HCT116 (cell line): ENCODE data around the gene RND2. TPM values are rescaled to one million over a fixed set of nuclear protein-coding genes. Genes with fewer than 3 reads are reported as not detected.

Experiments
- ATAC-seq: fragments of 200-7000 bp; cut with Tn5 transposase; 2 replicates; pipeline ENCODE4 v1.9.1; 2020; ENCODE audit warnings: mild to moderate bottlenecking, moderate library complexity
- BruUV-seq: library from RNA; stranded (reverse); fragments of 400-500 nt; replicated peaks from 2 replicates; lab custom pipeline; 2021; lab: Mats Ljungman, UMichigan
- CTCF ChIA-PET: fragments of 300-600 bp; sonication (Branson Sonifier 250); formaldehyde crosslinking; loops from one replicate; lab custom pipeline; 2021; ENCODE audit warnings: antibody characterized with exemption; lab: Charles Lee
- POLR2A ChIA-PET: fragments of 300-600, 350-600 bp; sonication (Branson Sonifier 250); formaldehyde crosslinking; loops from one replicate; lab custom pipeline; 2021; ENCODE audit warnings: antibody characterized with exemption; lab: Charles Lee
- RAD21 ChIA-PET, 2 experiments: fragments of 300-600 bp; sonication (Branson Sonifier 250); formaldehyde crosslinking; loops; one replicate each; lab custom pipeline; 2023; ENCODE audit warnings: low total read pairs in 2 of 2; ENCODE audit not compliant: uncharacterized antibody in 2 of 2, unreplicated experiment in 2 of 2, low non-redundant PET in 1 of 2; lab: Charles Lee
- DNase-seq: peaks from one replicate; pipeline ENCODE4 v3.0.0-alpha.2; 2010; ENCODE audit warnings: low read depth, low spot score
- H2AFZ ChIP-seq: fragments of 200-600 bp; shearing (Covaris generic), sonication (generic); 2 replicates; pipeline ENCODE4 v1.6.1; 2017; ENCODE audit warnings: low read depth, mixed run types, mixed read lengths, antibody characterized with exemption, low read length; ENCODE audit not compliant: poor library complexity, severe bottlenecking
- H3K27ac ChIP-seq: 2 replicates; pipeline ENCODE4 v1.5.1; 2012; ENCODE audit warnings: low read depth, low read length
- H3K27me3 ChIP-seq: fragments of 200-600 bp; sonication (generic); 2 replicates; pipeline ENCODE4 v1.6.1; 2016; ENCODE audit warnings: mixed run types, low read length, mixed read lengths; ENCODE audit not compliant: insufficient read depth
- H3K36me3 ChIP-seq, 2 experiments: fragments of 200-500 bp in 1 of 2; fragments of 200-600 bp in 1 of 2; sonication (Bioruptor generic) in 1 of 2; sonication (generic) in 1 of 2; 2 replicates each; pipeline versions ENCODE4 v1.5.1 to v1.6.1; 2014 to 2016; ENCODE audit warnings: low read length in 2 of 2, inconsistent platforms in 1 of 2, mixed read lengths in 1 of 2, mixed run types in 1 of 2; ENCODE audit not compliant: insufficient read depth in 2 of 2, control insufficient read depth in 1 of 2
- H3K4me1 ChIP-seq, 2 experiments: fragments of 200-600 bp in 1 of 2; sonication (generic) in 1 of 2; 2 replicates each; pipeline versions ENCODE4 v1.5.1 to v1.6.1; 2012 to 2017; ENCODE audit warnings: low read length in 2 of 2, inconsistent platforms in 1 of 2, mild to moderate bottlenecking in 1 of 2, mixed read lengths in 1 of 2, mixed run types in 1 of 2, moderate library complexity in 1 of 2; ENCODE audit not compliant: insufficient read depth in 2 of 2, control insufficient read depth in 1 of 2
- H3K4me2 ChIP-seq: fragments of 200-600 bp; sonication (generic); 2 replicates; pipeline ENCODE4 v1.6.1; 2017; ENCODE audit warnings: mixed run types, low read length, mixed read lengths
- H3K4me3 ChIP-seq, 2 experiments: fragments of 200-600 bp in 1 of 2; sonication (generic) in 1 of 2; replicated peaks in 1 of 2; 2 replicates each; pipeline ENCODE4 v1.5.1; 2011 to 2016; ENCODE audit warnings: low read length in 2 of 2, control low read depth in 1 of 2, low read depth in 1 of 2, mild to moderate bottlenecking in 1 of 2, mixed read lengths in 1 of 2, mixed run types in 1 of 2
- H3K79me2 ChIP-seq: fragments of 200-600 bp; sonication (generic); 2 replicates; pipeline ENCODE4 v1.6.1; 2017; ENCODE audit warnings: mild to moderate bottlenecking, mixed run types, low read length, moderate library complexity, mixed read lengths; ENCODE audit not compliant: insufficient read depth
- H3K9ac ChIP-seq: fragments of 200-600 bp; sonication (generic); 2 replicates; pipeline ENCODE4 v1.6.1; 2016; ENCODE audit warnings: low read length, mixed read lengths
- H3K9me2 ChIP-seq: fragments of 200-600 bp; sonication (generic), shearing (Covaris generic); 2 replicates; pipeline ENCODE4 v1.6.1; 2017; ENCODE audit warnings: mixed run types, mild to moderate bottlenecking, moderate library complexity; ENCODE audit not compliant: insufficient read depth
- H3K9me3 ChIP-seq, 2 experiments: fragments of 200-500 bp in 1 of 2; fragments of 200-600 bp in 1 of 2; sonication (Bioruptor generic) in 1 of 2; sonication (generic) in 1 of 2; 2 replicates each; pipeline ENCODE4 v1.6.1; 2014 to 2017; ENCODE audit warnings: low read length in 2 of 2, mixed read lengths in 2 of 2, inconsistent platforms in 1 of 2, low read depth in 1 of 2, mild to moderate bottlenecking in 1 of 2, mixed run types in 1 of 2, moderate library complexity in 1 of 2; ENCODE audit not compliant: control insufficient read depth in 1 of 2, insufficient read depth in 1 of 2
- H4K20me1 ChIP-seq: fragments of 200-600 bp; sonication (generic), shearing (Covaris generic); 2 replicates; pipeline ENCODE4 v1.6.1; 2017; ENCODE audit warnings: mixed run types, mild to moderate bottlenecking, moderate library complexity; ENCODE audit not compliant: insufficient read depth
- EGR1 ChIP-seq: IDR thresholded peaks from 2 replicates; pipeline ENCODE4 v1.6.1; 2012; ENCODE audit warnings: low read depth
- ELF1 ChIP-seq: IDR thresholded peaks from 2 replicates; pipeline ENCODE4 v1.6.1; 2012; ENCODE audit warnings: low read depth, borderline replicate concordance
- EZH2 ChIP-seq: fragments of 200-600 bp; sonication (generic); IDR thresholded peaks from 2 replicates; pipeline ENCODE4 v1.6.1; 2017; ENCODE audit warnings: antibody characterized with exemption, mixed run types
- FOSL1 ChIP-seq: IDR thresholded peaks from 2 replicates; pipeline ENCODE4 v1.6.1; 2012; ENCODE audit warnings: low read depth
- JUND ChIP-seq: IDR thresholded peaks from 2 replicates; pipeline ENCODE4 v1.6.1; 2012
- POLR2A ChIP-seq: IDR thresholded peaks from 2 replicates; pipeline ENCODE4 v1.7.0; 2011; ENCODE audit warnings: borderline replicate concordance; ENCODE audit not compliant: insufficient read depth, insufficient read length; ENCODE audit errors: extremely low read depth
- POLR2AphosphoS5 ChIP-seq: IDR thresholded peaks from 2 replicates; pipeline ENCODE4 v1.6.1; 2011; ENCODE audit warnings: mild to moderate bottlenecking, low read depth, low read length, moderate library complexity
- RAD21 ChIP-seq: IDR thresholded peaks from 2 replicates; pipeline ENCODE4 v1.6.1; 2012; ENCODE audit warnings: low read depth, mild to moderate bottlenecking
- SP1 ChIP-seq: IDR thresholded peaks from 2 replicates; pipeline ENCODE4 v1.6.1; 2012; ENCODE audit warnings: low read depth
- YY1 ChIP-seq: IDR thresholded peaks from 2 replicates; pipeline ENCODE4 v1.6.1; 2011; ENCODE audit warnings: low read length, low read depth, moderate library complexity, mild to moderate bottlenecking; ENCODE audit not compliant: insufficient replicate concordance; ENCODE audit errors: extremely low read depth
- intact Hi-C: fragments of 100-400 bp; cut with micrococcal nuclease; formaldehyde crosslinking; loops from 2 replicates; pipeline ENCODE4 v1.10.0; 2022
- total RNA-seq: library from RNA; stranded (reverse); gene quantifications from one replicate; pipeline ENCODE4 v1.2.1, GENCODE V29; 2021; ENCODE audit not compliant: unreplicated experiment
- TF ChIP-seq, protein P1 (sequence below): IDR thresholded peaks from 2 replicates; pipeline ENCODE4 v1.6.1; 2012
- TF ChIP-seq, protein P2 (sequence below): IDR thresholded peaks from 2 replicates; pipeline ENCODE4 v1.6.1; 2012
- TF ChIP-seq, protein P3 (sequence below): IDR thresholded peaks from 2 replicates; pipeline ENCODE4 v1.6.1; 2012; ENCODE audit warnings: low read depth
- TF ChIP-seq, protein P4 (sequence below): IDR thresholded peaks from 2 replicates; pipeline ENCODE4 v1.6.1; 2011; ENCODE audit warnings: mild to moderate bottlenecking, low read length, moderate library complexity; ENCODE audit not compliant: insufficient replicate concordance; ENCODE audit errors: extremely low read depth

RND2 gene
- total RNA-seq, 1 experiment from 2014 or later = 0.66 TPM

DNA sequence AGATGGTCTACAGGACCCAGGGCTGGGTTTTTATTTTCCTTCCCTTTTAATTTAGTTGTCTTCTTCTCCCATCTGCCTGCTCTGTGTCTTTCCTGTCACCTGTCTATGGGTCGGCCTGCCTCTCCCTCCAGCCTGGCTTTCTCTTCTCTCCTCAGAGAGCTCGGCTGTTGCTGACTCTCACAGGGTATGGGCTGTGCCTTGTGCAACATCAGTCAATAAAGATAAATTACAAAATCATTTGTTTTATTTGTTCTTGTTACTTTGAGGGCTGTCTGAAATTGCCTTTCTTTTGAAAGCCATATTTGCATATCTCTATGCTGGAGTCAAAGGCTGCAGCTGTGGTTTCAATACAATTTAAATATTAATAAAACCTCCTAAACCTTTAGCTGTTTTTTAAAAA lies 15.6 kb downstream of the RND2 start:
- RAD21 ChIA-PET = no interaction called here
- H3K79me2 ChIP-seq = no peaks in the 10 kb centered on the region

DNA sequence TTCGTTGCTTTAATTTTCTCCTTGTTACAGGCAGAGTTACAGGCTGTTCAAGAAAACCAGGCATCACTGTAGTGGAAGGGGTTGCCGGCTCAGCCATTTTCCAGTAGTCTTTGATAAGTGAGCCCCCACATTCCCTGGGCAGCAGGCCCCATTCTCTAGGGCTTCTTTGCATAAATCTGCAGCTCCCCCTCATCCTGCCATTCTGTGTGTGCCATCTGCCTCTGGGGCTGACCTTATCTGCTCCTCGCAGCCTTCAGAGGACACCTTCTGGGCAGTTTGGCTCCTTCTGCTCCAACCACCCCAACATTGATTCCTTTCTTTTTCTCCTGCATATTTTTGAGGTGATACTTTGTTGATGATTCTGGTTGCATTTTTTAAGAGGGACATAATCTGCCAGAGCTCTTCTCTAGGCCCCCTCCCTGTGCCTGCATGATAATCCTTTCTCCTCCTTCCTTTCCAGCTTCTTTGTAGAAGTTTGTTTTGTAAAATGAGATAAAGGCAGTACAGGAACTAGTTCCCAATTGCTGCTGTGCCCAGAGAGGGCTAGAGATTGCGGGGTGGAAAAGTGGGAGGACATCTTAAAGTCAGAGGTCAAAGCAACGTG lies 17.1 kb downstream of the RND2 start:
- no peak overlapping the region for H3K9ac ChIP-seq
- CTCF ChIA-PET = no interaction called here
- ATAC-seq = no peak
- TF ChIP-seq FOSL1 (no peak), EGR1 (no peak), POLR2A (no peak), EZH2 (no peak), SP1 (no peak), YY1 (no peak), JUND (no peak)
- TF ChIP-seq, protein P1, sequence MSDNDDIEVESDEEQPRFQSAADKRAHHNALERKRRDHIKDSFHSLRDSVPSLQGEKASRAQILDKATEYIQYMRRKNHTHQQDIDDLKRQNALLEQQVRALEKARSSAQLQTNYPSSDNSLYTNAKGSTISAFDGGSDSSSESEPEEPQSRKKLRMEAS = no peak
- TF ChIP-seq, protein P2, sequence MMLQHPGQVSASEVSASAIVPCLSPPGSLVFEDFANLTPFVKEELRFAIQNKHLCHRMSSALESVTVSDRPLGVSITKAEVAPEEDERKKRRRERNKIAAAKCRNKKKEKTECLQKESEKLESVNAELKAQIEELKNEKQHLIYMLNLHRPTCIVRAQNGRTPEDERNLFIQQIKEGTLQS = no peak
- TF ChIP-seq, protein P3, sequence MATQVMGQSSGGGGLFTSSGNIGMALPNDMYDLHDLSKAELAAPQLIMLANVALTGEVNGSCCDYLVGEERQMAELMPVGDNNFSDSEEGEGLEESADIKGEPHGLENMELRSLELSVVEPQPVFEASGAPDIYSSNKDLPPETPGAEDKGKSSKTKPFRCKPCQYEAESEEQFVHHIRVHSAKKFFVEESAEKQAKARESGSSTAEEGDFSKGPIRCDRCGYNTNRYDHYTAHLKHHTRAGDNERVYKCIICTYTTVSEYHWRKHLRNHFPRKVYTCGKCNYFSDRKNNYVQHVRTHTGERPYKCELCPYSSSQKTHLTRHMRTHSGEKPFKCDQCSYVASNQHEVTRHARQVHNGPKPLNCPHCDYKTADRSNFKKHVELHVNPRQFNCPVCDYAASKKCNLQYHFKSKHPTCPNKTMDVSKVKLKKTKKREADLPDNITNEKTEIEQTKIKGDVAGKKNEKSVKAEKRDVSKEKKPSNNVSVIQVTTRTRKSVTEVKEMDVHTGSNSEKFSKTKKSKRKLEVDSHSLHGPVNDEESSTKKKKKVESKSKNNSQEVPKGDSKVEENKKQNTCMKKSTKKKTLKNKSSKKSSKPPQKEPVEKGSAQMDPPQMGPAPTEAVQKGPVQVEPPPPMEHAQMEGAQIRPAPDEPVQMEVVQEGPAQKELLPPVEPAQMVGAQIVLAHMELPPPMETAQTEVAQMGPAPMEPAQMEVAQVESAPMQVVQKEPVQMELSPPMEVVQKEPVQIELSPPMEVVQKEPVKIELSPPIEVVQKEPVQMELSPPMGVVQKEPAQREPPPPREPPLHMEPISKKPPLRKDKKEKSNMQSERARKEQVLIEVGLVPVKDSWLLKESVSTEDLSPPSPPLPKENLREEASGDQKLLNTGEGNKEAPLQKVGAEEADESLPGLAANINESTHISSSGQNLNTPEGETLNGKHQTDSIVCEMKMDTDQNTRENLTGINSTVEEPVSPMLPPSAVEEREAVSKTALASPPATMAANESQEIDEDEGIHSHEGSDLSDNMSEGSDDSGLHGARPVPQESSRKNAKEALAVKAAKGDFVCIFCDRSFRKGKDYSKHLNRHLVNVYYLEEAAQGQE = no peak

More for the DNA sequence above, 15.6 kb downstream of the RND2 start:
- Histone ChIP-seq H2AFZ (no peak overlapping the region), H3K4me2 (no peak overlapping the region), H3K4me3 (no peak overlapping the region), H4K20me1 (no peaks in the 10 kb centered on the region), H3K9ac (no peak overlapping the region), H3K9me3 (no peaks in the 10 kb centered on the region), H3K36me3 (peaks cover 2 to 5% of the 10 kb centered on the region in 2 experiments; a peak in 3 of 4 replicates), H3K27ac (no peak overlapping the region), H3K4me1 (no peaks in the 10 kb centered on the region), H3K27me3 (no peaks in the 10 kb centered on the region), H3K9me2 (no peaks in the 10 kb centered on the region)
- intact Hi-C loops = no loop called here
- ChIA-PET POLR2A (no interaction called here), CTCF (no interaction called here)
- no peak for ATAC-seq
- no peak for DNase-seq
- TF ChIP-seq JUND = no peak
- TF ChIP-seq, protein P4, sequence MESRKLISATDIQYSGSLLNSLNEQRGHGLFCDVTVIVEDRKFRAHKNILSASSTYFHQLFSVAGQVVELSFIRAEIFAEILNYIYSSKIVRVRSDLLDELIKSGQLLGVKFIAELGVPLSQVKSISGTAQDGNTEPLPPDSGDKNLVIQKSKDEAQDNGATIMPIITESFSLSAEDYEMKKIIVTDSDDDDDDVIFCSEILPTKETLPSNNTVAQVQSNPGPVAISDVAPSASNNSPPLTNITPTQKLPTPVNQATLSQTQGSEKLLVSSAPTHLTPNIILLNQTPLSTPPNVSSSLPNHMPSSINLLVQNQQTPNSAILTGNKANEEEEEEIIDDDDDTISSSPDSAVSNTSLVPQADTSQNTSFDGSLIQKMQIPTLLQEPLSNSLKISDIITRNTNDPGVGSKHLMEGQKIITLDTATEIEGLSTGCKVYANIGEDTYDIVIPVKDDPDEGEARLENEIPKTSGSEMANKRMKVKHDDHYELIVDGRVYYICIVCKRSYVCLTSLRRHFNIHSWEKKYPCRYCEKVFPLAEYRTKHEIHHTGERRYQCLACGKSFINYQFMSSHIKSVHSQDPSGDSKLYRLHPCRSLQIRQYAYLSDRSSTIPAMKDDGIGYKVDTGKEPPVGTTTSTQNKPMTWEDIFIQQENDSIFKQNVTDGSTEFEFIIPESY = no peak
- no peak for TF ChIP-seq ELF1
- TF ChIP-seq RAD21 = no peak
- no peak for TF ChIP-seq POLR2AphosphoS5
- no TSS peak for BruUV-seq

More for the DNA sequence above, 17.1 kb downstream of the RND2 start:
- H3K4me1 ChIP-seq = no peaks in the 10 kb centered on the region
- H4K20me1 ChIP-seq = no peaks in the 10 kb centered on the region
- H3K79me2 ChIP-seq = no peaks in the 10 kb centered on the region
- no peak overlapping the region for H3K4me2 ChIP-seq
- no peak for DNase-seq
- no peak overlapping the region for H3K27ac ChIP-seq
- POLR2A ChIA-PET = no interaction called here
- H3K27me3 ChIP-seq = no peaks in the 10 kb centered on the region
- BruUV-seq = no TSS peak
- peaks cover 2 to 5% of the 10 kb centered on the region in 2 experiments; a peak in 3 of 4 replicates for H3K36me3 ChIP-seq
- no peaks in the 10 kb centered on the region for H3K9me3 ChIP-seq
- H3K4me3 ChIP-seq = no peak overlapping the region
- RAD21 ChIA-PET = no interaction called here
- intact Hi-C loops = no loop called here
- no peak overlapping the region for H2AFZ ChIP-seq
- no peaks in the 10 kb centered on the region for H3K9me2 ChIP-seq
